HS-5 (cell line): ENCODE data around the gene LRIG2.
"Not testable (repeated sequence)": the region's sequence is repeated elsewhere in the genome, so short reads cannot be mapped to it uniquely, and the experiment has no call there.

Experiments
- DNase-seq: peaks from one replicate; pipeline ENCODE4 v3.0.0-alpha.2; 2012; ENCODE audit warnings: low read depth

The LRIG2 gene

DNA sequence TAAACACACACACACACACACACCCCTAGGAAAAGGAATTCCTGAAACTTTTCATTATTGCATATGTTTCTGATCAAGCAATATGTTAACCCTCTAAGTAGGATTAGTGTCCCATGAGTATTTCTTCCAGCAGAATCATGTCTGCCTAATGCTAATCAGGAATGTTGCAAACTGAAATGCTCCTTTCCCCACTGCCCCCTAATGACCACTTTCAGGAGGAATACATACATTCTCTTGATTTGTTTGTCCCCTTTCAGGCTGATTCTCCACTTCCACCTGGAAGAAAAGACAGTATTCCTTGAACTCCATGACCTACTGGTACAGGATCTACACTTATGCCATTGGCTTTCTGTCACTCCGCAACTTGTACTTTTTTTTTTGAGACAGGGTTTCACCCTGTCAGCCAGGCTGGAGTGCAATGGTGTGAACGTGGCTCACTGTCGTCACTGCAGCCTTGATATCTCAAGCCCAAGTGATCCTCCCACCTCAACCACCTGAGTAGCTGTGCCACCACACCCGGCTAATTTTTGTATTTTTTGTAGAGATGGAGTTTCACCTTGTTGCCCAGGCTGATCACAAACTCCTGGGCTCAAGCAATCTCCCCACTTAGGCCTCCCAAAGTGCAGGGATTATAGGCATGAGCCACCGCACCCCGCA is 56.7 kb downstream of the LRIG2 start:
- no peak for DNase-seq

- no peak for DNase-seq
Measured at GRCh38 chr1:113133038-113133437, 60.0 kb downstream of the LRIG2 start.

GRCh38 chr1:113133759-113134158 is 60.8 kb downstream of the LRIG2 start:
- no peak for DNase-seq

GRCh38 chr1:113135460-113135859 is 62.5 kb downstream of the LRIG2 start:
- DNase-seq: no peak

- no peak for DNase-seq
Measured at GRCh38 chr1:113136476-113136875, 63.5 kb downstream of the LRIG2 start.

DNA sequence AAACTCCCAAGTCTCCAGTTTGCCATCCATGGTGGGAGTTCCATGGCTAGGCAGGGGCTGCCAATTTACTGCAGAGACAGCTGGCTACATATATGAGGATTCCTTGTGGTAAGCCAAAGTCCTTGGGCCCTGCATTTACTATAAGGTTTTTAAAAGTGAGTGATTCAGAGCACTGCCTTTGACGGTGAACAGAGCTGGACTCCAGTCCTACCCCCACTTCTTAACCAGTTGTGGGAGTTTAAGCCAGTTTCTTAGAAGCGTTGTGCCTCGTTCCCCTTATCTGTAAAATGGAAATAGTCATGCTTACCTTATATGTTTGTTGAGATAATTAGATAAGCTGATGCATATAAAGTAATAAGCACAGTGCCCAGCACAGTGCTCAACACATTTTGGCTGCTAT is 64.6 kb downstream of the LRIG2 start:
- DNase-seq: no peak

GRCh38 chr1:113138778-113139177 is 65.8 kb downstream of the LRIG2 start:
- no peak for DNase-seq

- no peak for DNase-seq
Measured at GRCh38 chr1:113140176-113140575, 67.2 kb downstream of the LRIG2 start.

GRCh38 chr1:113140588-113141446 is 67.8 kb downstream of the LRIG2 start:
- DNase-seq: peak; percentile 36

- DNase-seq: peak; percentile 53
Measured at GRCh38 chr1:113141650-113142473, 68.9 kb downstream of the LRIG2 start.

- no peak for DNase-seq
Measured at GRCh38 chr1:113142791-113143190, 69.8 kb downstream of the LRIG2 start.

- DNase-seq: no peak
Measured at GRCh38 chr1:113146242-113147072, 73.5 kb downstream of the LRIG2 start.

- DNase-seq: no peak
Measured at GRCh38 chr1:113147073-113147625, 74.2 kb downstream of the LRIG2 start.

- DNase-seq: no peak
Measured at GRCh38 chr1:113147826-113148225, 74.8 kb downstream of the LRIG2 start.

GRCh38 chr1:113150494-113150893 is 77.5 kb downstream of the LRIG2 start:
- not testable (repeated sequence) for DNase-seq

DNA sequence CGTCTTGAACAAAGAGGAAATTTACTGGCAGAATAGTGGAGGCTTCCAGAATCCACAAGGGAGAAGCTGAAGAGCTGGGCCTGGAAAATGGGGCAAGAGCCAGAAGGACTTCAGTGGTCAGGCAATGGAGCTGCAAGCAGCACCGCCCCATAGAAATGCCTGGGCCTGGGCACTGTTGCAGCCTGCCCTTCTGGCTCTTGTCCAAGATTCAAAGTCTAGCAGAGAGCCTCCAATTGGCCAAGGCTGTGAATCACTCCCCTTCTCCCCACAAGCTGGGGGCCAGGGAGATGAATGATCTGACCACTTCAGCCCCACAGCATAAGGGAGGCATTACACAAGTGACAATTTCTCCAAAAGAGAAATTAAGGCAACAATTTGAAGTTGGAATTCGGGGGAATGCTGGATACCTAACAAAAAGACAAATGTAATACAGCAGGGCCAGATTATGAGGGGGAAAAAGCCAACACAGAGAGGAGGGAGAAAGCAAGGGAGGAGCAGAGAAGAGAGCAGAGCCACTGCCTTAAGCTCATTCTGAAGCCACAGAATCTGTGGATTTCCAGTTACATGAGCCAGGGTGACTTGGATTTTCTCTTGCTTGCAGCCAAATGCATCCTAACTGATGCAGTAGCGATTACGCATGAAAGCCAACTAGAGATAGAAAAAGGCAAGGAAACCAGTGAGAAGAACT is 80.3 kb downstream of the LRIG2 start:
- DNase-seq: no peak

GRCh38 chr1:113156368-113156767 is 83.4 kb downstream of the LRIG2 start:
- DNase-seq: no peak

DNA sequence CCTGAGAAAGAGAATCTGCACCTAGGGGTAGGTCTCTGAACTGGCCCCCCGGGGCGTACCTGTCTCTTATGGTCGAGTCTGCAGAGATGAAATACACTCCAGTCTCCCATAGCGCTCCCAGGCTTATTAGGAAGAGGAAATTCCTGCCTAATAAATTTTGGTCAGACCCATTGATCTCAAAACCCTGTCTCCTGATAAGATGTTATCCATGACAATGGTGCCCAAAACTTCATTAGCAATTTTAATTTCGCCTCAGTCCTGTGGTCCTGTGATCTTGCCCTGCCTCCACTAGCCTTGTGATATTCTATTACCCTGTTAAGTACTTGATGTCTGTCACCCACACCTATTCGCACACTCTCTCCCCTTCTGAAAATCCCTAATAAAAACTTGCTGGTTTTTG is 85.7 kb downstream of the LRIG2 start:
- DNase-seq: not testable (repeated sequence)

DNA sequence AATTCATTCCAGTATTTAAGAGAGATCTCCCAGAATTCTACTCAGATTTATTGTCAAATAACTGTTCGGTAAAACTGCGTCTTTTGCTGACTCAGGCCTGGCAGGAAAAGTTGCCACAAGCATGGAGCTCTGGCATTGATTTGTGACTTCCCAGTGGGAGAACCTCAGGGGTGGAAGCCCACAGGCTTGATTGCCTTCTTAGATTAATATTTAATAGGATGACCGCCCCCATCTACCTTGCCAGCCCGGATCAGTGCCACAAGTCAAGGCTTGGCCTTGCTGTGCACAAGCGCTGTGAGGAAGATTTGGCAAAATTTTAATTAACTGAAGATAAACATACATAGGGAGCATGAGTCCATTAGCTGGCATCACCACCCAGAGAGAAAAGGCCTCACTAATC is 93.5 kb downstream of the LRIG2 start:
- DNase-seq: no peak

DNA sequence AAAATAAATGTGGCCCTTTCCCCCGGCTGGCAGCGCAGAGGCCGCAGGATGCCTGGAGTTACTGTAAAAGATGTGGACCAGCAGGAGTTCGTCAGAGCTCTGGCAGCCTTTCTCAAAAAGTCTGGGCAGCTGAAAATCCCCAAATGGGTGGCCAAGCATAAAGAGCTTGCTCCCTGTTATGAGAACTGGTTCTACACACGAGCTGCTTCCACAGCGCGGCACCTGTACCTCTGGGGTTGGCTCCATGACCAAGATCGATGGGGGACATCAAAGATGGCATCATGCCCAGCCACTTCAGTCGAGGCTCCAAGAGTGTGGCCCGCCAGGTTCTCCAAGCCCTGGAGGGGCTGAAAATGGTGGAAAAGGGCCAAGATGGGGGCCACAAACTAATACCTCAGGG is 95.9 kb downstream of the LRIG2 start:
- DNase-seq: no peak

DNA sequence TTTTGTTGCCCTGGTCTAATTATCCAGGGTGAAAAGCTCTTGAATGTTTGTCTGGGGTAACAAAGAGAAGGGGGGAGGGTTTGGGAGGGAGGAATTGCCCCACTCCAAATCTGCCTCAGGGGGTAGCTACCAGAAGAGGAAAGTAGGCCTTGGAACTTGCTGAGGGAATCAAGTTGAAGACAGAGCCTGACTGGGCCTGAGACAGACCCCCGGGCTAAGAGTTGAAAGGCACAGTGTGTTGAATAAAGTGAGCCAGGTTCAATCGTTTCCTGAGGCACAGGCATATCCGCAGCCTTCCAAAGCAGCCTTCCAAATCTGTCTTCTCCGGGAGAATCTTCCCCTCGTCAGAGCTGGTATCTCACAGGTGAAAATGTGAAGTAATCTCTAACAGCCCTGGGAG is 96.6 kb downstream of the LRIG2 start:
- no peak for DNase-seq
